Measurements from ENCODE around the gene SMARCA4.

Gene SMARCA4

GRCh38 chr19:11046605-11047354, 86.0 kb downstream of the SMARCA4 start:
- Histone ChIP-seq H3K27me3 (no peaks in the 10 kb centered on the region), H3K9me3 (no peaks in the 10 kb centered on the region), H3K36me3 (peaks cover 80% of the 10 kb centered on the region), H3K4me3 (ENCODE audit: low read depth, low read length) (no peak overlapping the region), H3K4me1 (no peaks in the 10 kb centered on the region)
- TF ChIP-seq CTCF (IDR thresholded peaks at IDR 0.05; ENCODE audit: low read depth, low read length): no peak
- DNase-seq: no peak

GRCh38 chr19:11047866-11048265, 87.0 kb downstream of the SMARCA4 start:
- no peak for DNase-seq
- Histone ChIP-seq H3K4me3 (ENCODE audit: low read depth, low read length) (no peak overlapping the region), H3K9me3 (no peaks in the 10 kb centered on the region), H3K36me3 (peaks cover 79% of the 10 kb centered on the region), H3K4me1 (no peaks in the 10 kb centered on the region), H3K27me3 (no peaks in the 10 kb centered on the region)
- TF ChIP-seq CTCF (IDR thresholded peaks at IDR 0.05; ENCODE audit: low read depth, low read length): no peak

- Histone ChIP-seq H3K36me3 (peaks cover 67% of the 10 kb centered on the region), H3K4me3 (ENCODE audit: low read depth, low read length) (no peak overlapping the region), H3K4me1 (no peaks in the 10 kb centered on the region), H3K27me3 (no peaks in the 10 kb centered on the region), H3K9me3 (no peaks in the 10 kb centered on the region)
- no peak for DNase-seq
- TF ChIP-seq CTCF (IDR thresholded peaks at IDR 0.05; ENCODE audit: low read depth, low read length): no peak
Measured at GRCh38 chr19:11050323-11051114, 89.7 kb downstream of the SMARCA4 start.

- Histone ChIP-seq H3K4me1 (no peaks in the 10 kb centered on the region), H3K36me3 (peaks cover 67% of the 10 kb centered on the region), H3K27me3 (no peaks in the 10 kb centered on the region), H3K4me3 (ENCODE audit: low read depth, low read length) (no peak overlapping the region), H3K9me3 (no peaks in the 10 kb centered on the region)
- DNase-seq: no peak
- no peak for TF ChIP-seq CTCF (IDR thresholded peaks at IDR 0.05; ENCODE audit: low read depth, low read length)
Measured at GRCh38 chr19:11053817-11054195, 93.0 kb downstream of the SMARCA4 start.

GRCh38 chr19:11054200-11054599, 93.4 kb downstream of the SMARCA4 start:
- H3K36me3 ChIP-seq: peaks cover 63% of the 10 kb centered on the region

More at GRCh38 chr19:11054200-11054599, 93.4 kb downstream of the SMARCA4 start:
- H3K9me3 ChIP-seq: no peaks in the 10 kb centered on the region
- H3K27me3 ChIP-seq: no peaks in the 10 kb centered on the region
- H3K4me3 ChIP-seq (ENCODE audit: low read depth, low read length): no peak overlapping the region
- no peak for DNase-seq
- TF ChIP-seq CTCF (IDR thresholded peaks at IDR 0.05; ENCODE audit: low read depth, low read length): no peak
- no peaks in the 10 kb centered on the region for H3K4me1 ChIP-seq

Measured in BE2C (cell line).